HG03097 (cell line): ENCODE data around the gene ELAVL2.
"Not testable (repeated sequence)": the region's sequence is repeated elsewhere in the genome, so short reads cannot be mapped to it uniquely, and the experiment has no call there.

Experiments used
- ATAC-seq: cut with Tn5 transposase; IDR thresholded peaks from one replicate; pipeline ENCODE4 v1.9.1; 2021; ENCODE audit not compliant: unreplicated experiment, low FRiP score

Gene ELAVL2

GRCh38 chr9:23730364-23730763 lies 95.7 kb downstream of the ELAVL2 start:
- no peak for ATAC-seq

- no peak for ATAC-seq
Observed at GRCh38 chr9:23728736-23729135, 97.3 kb downstream of the ELAVL2 start.

DNA sequence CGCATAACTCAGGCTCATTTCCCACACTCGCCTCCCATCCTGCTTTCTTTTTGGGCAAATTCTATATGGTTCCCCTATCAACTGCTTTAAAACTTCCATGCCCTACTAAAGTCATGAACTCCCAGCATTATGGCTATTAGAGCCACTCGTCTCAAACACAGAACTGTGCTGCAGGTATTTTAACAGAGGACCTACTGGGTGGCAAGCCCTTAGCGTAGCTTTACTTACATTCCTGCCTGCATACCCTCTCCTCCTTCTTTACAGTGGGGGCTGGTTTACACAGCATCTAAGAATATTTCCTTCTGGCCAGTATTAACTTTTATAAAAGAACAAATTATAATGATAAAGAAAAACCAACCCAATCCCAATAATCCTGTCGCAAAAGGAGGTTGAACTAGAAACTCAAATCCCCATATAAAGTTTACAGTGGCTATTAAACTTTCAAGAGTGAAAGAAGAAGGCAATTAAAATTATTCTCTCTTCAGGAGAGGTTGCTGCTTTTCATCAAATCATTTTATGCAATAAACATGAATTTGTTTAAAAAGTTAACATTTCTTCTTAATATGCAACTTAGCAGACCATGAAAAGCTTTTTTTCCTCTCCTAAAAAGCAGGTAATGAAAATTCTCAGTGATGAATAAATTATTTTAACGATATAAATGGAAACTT lies 100.6 kb downstream of the ELAVL2 start:
- ATAC-seq = no peak

DNA sequence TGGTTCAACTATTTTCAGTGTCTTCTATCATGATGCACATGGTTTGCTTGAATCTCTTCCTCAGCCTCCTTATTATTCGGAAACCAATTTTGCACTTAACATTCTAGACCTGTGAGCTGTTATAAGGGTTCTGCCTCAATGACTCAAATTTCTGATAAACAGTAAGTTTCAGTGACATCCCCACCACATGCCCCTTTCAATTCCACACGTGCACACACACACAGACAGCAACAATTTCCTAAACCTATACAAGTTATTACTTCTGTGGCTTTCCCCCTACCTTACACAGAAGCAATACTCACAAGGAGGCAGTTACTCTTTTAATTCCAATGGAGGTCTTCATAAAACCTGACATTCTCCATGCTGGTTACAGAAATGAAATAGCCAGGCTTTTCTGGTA lies 102.4 kb downstream of the ELAVL2 start:
- ATAC-seq = no peak

DNA sequence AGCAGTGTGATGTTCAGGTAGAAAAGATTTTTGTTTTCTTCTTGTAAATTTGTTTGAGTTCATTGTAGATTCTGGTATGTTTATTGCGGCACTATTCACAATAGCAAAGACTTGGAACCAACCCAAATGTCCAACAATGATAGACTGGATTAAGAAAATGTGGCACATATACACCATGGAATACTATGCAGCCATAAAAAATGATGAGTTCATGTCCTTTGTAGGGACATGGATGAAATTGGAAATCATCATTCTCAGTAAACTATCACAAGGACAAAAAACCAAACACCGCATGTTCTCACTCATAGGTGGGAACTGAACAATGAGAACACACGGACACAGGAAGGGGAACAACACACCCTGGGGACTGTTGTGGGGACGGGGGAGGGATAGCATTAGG lies 103.0 kb downstream of the ELAVL2 start:
- not testable (repeated sequence) for ATAC-seq

DNA sequence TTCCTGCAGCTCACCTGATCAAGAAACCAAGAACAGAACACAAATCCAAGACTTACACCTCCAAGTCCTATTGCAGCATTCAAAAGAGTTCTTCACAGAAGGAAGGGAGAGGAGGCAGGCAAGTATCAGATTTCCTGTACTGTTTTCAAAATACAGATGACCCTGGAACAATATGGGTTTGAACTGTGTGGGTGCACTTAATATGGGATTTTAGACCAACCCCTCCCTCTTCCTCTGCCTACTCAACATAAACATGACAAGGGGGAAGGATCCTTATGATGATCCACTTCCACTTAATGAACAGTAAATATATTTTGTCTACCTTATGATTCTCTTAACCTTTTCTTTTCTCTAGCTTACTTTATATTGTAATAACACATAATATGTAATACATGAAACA lies 104.6 kb downstream of the ELAVL2 start:
- ATAC-seq = no peak

DNA sequence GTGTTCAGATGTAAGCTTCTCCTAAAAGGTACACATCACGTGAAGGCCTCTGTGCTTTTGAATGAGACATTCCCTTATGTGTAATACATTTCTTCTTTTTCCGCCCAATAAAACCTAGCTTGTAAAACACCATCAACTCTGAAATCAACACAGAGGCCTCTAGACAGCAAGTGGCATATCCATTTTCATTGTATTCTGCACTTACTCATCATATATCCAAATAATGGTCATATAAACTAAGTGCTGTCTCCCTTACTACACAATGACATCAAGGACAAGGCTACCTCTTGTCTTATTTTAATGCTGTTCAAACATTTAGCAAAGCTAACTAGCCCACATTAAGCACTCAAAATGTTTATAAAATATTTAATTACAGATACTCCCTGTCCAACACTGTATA lies 108.5 kb downstream of the ELAVL2 start:
- ATAC-seq = no peak

DNA sequence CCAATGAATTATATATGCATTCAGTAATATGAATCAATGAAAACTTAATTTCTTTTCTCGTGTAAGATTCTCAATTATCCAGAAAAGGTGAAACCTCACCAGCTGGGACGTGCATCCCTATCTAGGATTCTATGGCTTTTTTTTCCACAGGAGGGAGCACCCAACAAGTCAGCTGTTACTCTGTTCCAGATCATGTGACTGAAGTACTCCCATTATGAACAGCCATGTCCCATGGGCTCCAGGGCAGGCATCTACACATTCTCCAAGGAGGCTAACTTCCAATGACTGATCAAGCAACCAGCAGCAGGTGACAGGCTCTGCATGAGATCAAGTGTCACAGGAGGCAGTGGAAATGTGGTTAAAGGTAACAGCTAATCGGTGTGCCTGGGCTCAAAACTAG lies 118.8 kb downstream of the ELAVL2 start:
- no peak for ATAC-seq

- ATAC-seq = no peak
Observed at GRCh38 chr9:23702311-23702922, 123.6 kb downstream of the ELAVL2 start.

GRCh38 chr9:23701291-23701690 lies 124.7 kb downstream of the ELAVL2 start:
- no peak for ATAC-seq

GRCh38 chr9:23700359-23700758 lies 125.7 kb downstream of the ELAVL2 start:
- ATAC-seq = no peak

DNA sequence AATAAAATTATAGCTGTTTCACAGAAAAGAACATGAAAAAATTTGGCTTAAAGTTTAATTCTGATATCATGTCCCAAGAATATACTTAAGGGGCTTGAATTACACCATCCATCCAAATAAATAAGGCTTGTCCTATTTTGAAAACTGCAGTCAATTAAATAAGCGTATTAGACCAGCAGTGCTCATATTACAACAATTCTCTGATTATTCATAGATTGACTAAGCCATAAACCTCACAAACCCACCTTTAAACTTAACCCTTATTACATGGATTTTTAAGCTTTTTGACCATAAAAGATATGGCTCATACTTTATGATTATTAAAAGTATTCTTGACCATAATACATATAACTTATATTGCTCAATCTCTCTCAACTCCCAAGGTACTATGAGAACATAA lies 127.9 kb downstream of the ELAVL2 start:
- no peak for ATAC-seq

DNA sequence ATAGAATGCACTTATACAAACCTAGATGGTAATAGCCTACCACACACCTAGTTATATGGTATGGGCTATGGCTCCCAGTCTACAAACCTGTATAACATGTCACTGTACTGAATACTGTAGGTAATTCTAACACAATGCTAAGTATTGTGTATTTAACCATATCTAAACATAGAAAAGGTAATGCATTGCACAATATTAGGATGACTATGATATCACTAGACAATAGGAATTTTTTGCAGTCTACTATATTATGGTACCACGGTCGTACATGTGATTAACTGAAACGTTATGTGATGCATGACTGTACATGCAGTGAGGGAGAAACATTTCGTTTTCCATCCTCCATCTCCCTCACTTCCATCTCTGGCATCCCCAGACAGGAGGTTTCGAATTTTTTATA lies 130.5 kb downstream of the ELAVL2 start:
- ATAC-seq = no peak

DNA sequence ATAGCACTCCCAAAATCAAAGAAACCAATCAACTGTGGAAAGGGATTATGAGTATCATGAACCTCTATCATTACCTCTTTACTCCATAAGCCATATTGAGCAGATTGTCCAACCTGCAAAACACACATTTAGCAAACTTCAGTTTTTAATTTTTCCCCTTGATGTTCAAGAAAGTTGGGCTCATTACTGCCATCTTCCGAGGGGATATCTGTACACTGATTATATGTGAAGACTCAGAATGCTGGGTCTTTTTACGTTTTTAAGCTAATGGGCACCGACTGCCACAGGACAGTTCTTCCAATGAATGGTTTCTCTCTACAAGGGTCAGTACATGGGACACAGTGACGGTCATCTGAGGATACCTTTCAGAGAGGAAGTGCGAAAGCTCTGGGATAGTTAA lies 132.7 kb downstream of the ELAVL2 start:
- ATAC-seq = no peak

DNA sequence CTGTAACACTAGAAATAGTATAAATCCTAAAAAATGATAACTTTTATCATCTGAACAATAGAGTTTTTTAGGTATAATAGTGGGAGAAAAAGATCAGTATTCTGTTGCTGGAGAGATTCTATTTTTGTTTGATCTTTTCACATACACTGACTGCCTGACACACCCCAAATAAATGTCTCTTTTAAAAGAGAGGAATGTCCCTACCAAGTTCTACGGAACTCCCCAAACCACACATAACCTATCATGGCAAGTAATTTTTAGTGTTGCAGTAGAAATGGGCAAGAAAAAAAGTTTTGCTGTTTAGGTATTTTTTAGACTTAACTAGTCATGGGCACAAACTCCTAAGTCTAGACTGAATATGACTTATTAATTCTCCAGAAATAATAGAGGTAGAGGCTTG lies 139.1 kb downstream of the ELAVL2 start:
- ATAC-seq = no peak

- ATAC-seq = no peak
Observed at GRCh38 chr9:23686257-23686656, 139.8 kb downstream of the ELAVL2 start.

- no peak for ATAC-seq
Observed at GRCh38 chr9:23683611-23684061, 142.4 kb downstream of the ELAVL2 start.

DNA sequence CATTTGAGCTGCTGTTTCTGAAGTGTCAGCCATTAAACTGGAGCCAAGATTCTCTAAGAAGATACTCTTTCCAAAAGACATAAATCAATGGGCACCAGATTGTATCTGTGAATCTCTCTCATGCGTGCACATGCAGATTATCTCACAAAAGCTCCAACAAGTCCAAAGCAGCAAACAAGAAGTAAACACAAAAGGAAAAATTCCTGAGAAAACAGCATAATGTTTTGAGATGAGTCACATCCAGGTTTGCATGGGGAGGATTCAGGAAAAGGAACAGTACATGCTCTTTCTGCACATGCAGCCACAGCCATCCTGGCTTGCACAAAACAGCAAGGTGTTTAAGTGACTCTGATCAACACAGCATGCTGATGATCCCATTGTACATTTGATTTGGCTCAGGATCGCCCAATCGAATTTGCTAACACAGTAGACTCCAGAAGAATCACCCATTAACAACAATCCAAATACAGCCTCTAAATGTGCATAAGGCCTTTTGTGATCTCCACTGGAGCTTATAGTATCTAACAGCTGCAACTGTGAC lies 143.1 kb downstream of the ELAVL2 start:
- ATAC-seq = no peak

DNA sequence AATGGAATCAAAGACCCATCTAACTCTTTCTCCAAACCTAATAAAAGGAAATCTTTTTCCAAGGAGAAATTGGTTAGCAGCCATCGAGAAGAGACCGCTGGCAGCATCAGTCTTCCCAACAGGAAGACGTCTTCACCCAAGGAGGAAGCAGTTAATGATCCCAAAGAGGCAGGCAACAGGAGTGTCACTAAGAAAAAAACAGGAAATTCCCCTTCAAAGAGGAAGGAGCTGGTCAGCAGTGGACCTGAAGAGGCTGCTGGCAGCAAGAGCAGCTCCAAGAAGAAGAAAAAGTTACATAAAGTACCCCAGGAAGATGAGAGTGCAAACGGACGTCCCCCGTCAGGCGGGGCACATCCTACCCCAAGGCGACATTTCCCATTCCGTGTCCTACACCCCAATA lies 143.7 kb downstream of the ELAVL2 start:
- ATAC-seq = no peak

DNA sequence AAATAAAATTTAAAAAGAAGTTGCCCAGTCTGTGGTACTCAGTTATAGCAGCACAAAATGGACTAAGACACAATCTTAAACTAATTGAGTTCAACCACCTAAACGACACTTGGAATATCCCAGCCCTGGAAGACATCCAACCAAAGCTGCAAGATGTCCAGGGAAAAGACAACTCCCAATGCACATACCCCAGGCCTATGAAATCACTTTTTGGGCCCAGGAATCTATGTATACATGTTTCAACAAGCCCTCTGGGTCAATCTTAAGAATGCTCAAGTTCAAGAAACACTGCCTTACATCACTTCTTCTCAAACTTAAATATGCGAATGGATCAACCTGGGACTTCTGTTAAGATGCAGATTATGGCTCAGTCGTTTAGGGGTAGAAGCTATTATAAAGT lies 148.6 kb downstream of the ELAVL2 start:
- no peak for ATAC-seq

DNA sequence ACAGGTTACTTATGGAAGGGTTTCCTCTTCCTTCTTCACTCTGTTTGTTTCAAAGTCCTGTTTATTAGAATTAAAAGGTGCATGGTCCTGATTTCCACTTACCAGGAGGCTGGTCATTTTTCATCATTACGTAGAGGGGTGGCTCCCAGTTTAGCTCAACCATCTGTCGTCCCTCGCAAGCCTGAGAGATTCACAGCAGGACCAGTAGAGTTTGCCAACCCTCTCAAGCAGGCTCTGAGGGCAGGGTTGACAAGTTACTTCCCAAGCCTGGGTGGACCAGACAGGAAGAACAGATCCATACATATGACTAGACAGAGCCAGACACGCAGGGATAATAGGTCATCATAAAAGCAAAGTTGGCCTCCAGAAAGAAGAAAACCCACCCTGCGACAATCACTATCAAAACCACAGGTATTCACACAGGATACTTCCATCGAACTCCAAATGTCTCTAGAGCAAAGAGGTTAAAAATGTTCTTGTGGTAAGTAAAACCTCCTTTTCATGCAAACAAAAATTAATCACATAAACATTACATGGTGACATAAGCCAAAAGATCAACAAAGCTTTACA lies 151.9 kb downstream of the ELAVL2 start:
- ATAC-seq = no peak

DNA sequence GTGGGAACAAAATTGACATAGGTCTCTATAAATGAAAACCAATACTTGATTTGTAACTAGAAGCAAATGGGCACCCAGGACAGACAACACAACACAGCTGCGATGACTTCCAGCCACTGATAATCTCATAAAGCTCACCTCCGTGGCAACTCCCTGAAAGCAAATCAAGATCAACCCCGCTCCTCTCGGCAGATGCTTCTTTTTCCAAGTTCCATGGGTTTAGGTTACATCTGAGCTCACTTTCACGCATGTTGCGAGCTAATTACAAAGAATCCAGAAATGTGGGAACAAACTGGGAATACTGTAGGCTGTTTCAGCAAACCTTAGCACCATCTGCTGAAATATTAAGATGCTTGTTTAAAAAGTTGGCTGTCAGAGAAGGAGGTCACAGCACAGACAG lies 153.9 kb downstream of the ELAVL2 start:
- no peak for ATAC-seq
